CD4-positive, alpha-beta T cell treated with Interleukin-10 for 1 hour (primary cell): ENCODE data around the gene SETDB2.

ENCODE experiments used
- DNase-seq: peaks from one replicate; pipeline ENCODE4 v3.0.0-alpha.2; 2020

Gene SETDB2

DNA sequence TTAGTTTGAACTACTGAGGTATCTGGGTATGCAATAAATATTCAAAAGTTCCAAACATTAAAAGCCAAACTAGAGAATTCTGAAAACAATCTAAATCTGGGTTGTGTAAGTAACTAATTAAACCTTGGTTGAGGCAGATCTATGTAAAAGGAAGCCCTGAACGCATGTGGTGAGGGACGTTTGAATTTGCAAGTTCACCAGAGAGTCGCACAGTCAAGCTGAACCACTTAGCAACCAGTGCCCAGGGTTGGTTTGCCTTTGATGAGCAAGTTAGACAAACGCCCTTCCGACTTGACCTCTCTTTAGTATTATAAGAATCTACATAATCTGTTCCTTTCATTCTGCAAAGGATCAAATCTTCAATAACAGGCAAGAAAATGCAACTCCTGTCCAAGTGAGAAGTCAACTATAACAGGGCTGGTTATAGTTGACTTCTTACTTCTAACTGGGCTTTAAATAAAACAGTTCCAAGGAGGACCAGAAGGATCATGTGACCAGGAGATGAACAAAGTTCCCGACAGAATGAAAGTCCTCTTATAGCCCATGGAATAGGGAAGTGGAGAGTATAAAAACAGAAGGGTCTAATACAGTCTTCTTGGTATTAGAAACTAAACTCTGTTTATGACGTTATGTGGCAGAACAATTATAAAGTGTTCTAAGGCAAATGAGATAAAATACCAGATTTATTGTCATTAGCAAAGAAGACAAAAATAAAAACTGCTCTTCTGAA lies 92.2 kb downstream of the SETDB2 start:
- no peak for DNase-seq

DNA sequence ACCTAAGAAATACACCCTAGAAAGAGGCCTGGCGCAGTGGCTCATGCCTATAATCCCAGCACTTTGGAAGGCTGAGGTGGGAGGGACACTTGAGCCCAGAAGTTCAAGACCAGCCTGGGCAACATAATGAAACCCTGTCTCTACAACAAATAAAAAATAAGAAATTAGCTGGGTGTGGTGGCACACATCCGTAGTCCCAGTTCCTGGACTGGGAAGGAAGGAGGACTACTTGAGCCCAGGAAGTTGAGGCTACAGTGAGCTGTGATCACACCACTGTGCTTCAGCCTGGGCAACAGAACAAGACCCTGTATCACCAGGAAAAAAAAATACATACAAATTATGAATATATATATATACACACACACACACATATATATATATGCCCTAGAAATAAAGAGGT lies 94.3 kb downstream of the SETDB2 start:
- DNase-seq: no peak

DNA sequence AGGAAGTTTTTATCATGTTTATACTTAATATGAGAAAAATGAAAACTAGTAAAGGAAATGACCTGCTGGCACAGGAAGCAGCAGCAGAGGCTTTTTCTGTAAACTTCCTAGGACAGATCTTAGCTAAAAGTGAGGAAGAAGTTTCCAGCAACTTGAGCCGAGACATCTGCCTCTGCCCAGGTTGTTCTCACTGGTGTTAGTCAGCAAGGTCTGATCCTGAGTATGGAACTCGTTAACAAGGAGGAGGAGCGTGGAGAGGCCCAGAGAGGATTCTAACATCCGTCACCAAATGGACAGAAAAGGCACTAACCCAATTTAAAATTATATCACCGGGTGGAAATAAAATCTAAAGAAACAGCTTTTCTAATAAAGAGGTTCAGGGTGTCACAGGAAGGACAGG lies 95.2 kb downstream of the SETDB2 start:
- no peak for DNase-seq

DNA sequence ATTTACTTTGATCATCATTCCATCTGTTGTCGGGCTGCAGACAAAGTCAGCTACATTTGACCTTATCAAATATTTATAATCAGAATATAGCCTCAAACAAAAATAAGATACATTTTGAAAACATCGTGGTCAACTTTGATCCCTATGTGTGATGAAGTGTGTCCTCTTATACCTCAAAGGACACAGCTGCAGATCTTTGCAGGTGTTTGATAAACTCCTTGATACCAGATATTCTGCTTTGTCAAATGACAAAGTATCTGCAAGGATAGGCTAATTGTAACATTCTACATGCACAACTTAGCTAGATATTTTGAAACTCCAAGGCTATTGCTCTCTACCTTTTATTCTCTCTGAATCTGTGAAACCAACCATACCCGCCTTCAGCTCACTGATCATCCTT lies 95.7 kb downstream of the SETDB2 start:
- DNase-seq: no peak

DNA sequence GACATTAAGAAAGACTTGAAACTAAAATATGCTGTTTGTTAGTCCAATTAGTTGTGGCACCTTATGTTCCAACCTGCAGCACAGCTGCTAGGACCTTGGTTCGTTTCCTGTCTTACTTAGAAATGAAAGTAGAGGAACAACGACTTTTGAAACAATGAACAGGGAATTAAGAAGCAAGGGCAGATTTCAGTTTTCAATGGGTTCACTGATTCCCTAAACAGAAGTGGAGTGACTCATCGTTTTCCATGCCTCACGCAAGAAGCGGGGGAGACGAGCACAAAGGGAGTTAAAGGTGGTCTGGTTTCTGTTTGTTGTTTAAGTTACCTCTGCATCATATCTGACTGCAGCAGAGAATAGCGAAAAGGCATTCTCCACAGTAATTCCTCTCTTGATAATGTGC lies 96.5 kb downstream of the SETDB2 start:
- peak; percentile 9 for DNase-seq

DNA sequence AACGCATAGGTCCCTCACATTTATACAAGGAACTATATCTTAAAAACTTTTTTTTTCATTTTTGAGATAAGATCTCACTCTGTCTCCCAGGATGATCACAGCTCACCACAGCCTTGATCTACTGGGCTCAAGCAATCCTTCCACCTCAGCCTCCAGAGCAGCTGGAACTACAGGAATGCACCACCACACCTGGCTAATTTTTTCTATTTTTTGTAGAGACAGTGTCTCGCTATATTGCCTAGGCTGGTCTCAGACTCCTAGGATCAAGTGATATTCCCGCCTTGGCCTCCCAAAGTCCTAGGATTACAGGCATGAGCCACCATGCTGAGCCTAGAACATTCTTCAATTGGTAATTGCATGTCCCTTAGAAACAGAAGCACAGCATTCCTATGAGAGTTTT lies 99.6 kb downstream of the SETDB2 start:
- no peak for DNase-seq
